ENCODE measurements around the gene FAM114A2.
A peak's percentile ranks its signal among the peaks of the same experiment; 100 is the strongest.

FAM114A2 gene

GRCh38 chr5:153968761-153969562 lies 69.7 kb downstream of the FAM114A2 start:
- Histone ChIP-seq H3K4me2 (no peak overlapping the region), H3K27me3 (ENCODE audit: insufficient read depth, low read depth) (no peaks in the 10 kb centered on the region), H3K79me2 (ENCODE audit: insufficient read depth, low read depth) (no peaks in the 10 kb centered on the region), H3K4me1 (ENCODE audit: low read depth, poor library complexity, severe bottlenecking) (no peaks in the 10 kb centered on the region), H4K20me1 (ENCODE audit: insufficient read depth) (no peaks in the 10 kb centered on the region), H3K9ac (no peak overlapping the region), H3K27ac (no peak overlapping the region), H2AFZ (ENCODE audit: low read depth) (no peak overlapping the region), H3K36me3 (ENCODE audit: insufficient read depth) (no peaks in the 10 kb centered on the region), H3K4me3 (IDR thresholded peaks at IDR 0.05; ENCODE audit: insufficient read depth, low read depth, low read length) (no peak overlapping the region)
- TF ChIP-seq CTCF (conservative IDR thresholded peaks at IDR 0.05; ENCODE audit: low read depth, low read length) = no peak

GRCh38 chr5:153964880-153965645 lies 73.6 kb downstream of the FAM114A2 start:
- Histone ChIP-seq H3K4me1 (ENCODE audit: low read depth, poor library complexity, severe bottlenecking) (no peaks in the 10 kb centered on the region), H2AFZ (ENCODE audit: low read depth) (peak overlapping the region; percentile 16; the same call in 1 of the 2 replicates), H3K79me2 (ENCODE audit: insufficient read depth, low read depth) (no peaks in the 10 kb centered on the region), H3K27me3 (ENCODE audit: insufficient read depth, low read depth) (no peaks in the 10 kb centered on the region), H3K27ac (no peak overlapping the region), H4K20me1 (ENCODE audit: insufficient read depth) (no peaks in the 10 kb centered on the region), H3K4me2 (no peak overlapping the region; the same call in 1 of the 2 replicates), H3K9ac (no peak overlapping the region), H3K36me3 (ENCODE audit: insufficient read depth) (no peaks in the 10 kb centered on the region), H3K4me3 (IDR thresholded peaks at IDR 0.05; ENCODE audit: insufficient read depth, low read depth, low read length) (no peak overlapping the region)
- TF ChIP-seq CTCF (conservative IDR thresholded peaks at IDR 0.05; ENCODE audit: low read depth, low read length) = peak; percentile 87

- TF ChIP-seq CTCF (conservative IDR thresholded peaks at IDR 0.05; ENCODE audit: low read depth, low read length) = no peak
- Histone ChIP-seq H3K4me2 (no peak overlapping the region), H3K4me3 (IDR thresholded peaks at IDR 0.05; ENCODE audit: insufficient read depth, low read depth, low read length) (no peak overlapping the region)
Measured at GRCh38 chr5:153964191-153964879, 74.4 kb downstream of the FAM114A2 start.

GRCh38 chr5:153960269-153961215 lies 78.2 kb downstream of the FAM114A2 start:
- no peak overlapping the region for H3K9ac ChIP-seq
- H3K4me2 ChIP-seq = no peak overlapping the region

More at GRCh38 chr5:153964191-153964879, 74.4 kb downstream of the FAM114A2 start:
- Histone ChIP-seq H3K27me3 (ENCODE audit: insufficient read depth, low read depth) (no peaks in the 10 kb centered on the region), H4K20me1 (ENCODE audit: insufficient read depth) (no peaks in the 10 kb centered on the region), H3K9ac (no peak overlapping the region), H3K36me3 (ENCODE audit: insufficient read depth) (no peaks in the 10 kb centered on the region), H2AFZ (ENCODE audit: low read depth) (peak overlapping the region; percentile 16; the same call in 1 of the 2 replicates), H3K79me2 (ENCODE audit: insufficient read depth, low read depth) (no peaks in the 10 kb centered on the region), H3K27ac (no peak overlapping the region), H3K4me1 (ENCODE audit: low read depth, poor library complexity, severe bottlenecking) (no peaks in the 10 kb centered on the region)

More at GRCh38 chr5:153960269-153961215, 78.2 kb downstream of the FAM114A2 start:
- TF ChIP-seq CTCF (conservative IDR thresholded peaks at IDR 0.05; ENCODE audit: low read depth, low read length) = no peak
- H3K4me1 ChIP-seq (ENCODE audit: low read depth, poor library complexity, severe bottlenecking) = no peaks in the 10 kb centered on the region
- no peaks in the 10 kb centered on the region for H3K36me3 ChIP-seq (ENCODE audit: insufficient read depth)
- no peaks in the 10 kb centered on the region for H4K20me1 ChIP-seq (ENCODE audit: insufficient read depth)
- H3K27me3 ChIP-seq (ENCODE audit: insufficient read depth, low read depth) = no peaks in the 10 kb centered on the region
- H3K4me3 ChIP-seq (IDR thresholded peaks at IDR 0.05; ENCODE audit: insufficient read depth, low read depth, low read length) = no peak overlapping the region
- H3K27ac ChIP-seq = no peak overlapping the region
- no peak overlapping the region for H2AFZ ChIP-seq (ENCODE audit: low read depth)
- H3K79me2 ChIP-seq (ENCODE audit: insufficient read depth, low read depth) = no peaks in the 10 kb centered on the region
